Neural cell (in vitro differentiated cells): ENCODE data around the gene URI1. TPM values are rescaled to one million over a fixed set of nuclear protein-coding genes. Genes with fewer than 3 reads are reported as not detected.

ENCODE experiments used
- H2AFZ ChIP-seq: fragments of 200-600, 300-800 bp; sonication (generic), shearing (Covaris generic); 2 replicates; pipeline ENCODE4 v1.6.0; 2014; ENCODE audit warnings: low read depth, mild to moderate bottlenecking, antibody characterized with exemption, low read length, moderate library complexity
- H3F3A ChIP-seq: fragments of 200-600 bp; shearing (Covaris generic); 2 replicates; pipeline ENCODE4 v1.6.1; 2016; ENCODE audit warnings: mild to moderate bottlenecking, moderate library complexity, mixed read lengths, antibody characterized with exemption, low read length; ENCODE audit not compliant: insufficient read depth, poor library complexity, severe bottlenecking
- H3K27ac ChIP-seq: fragments of 200-600, 300-800 bp; sonication (generic), shearing (Covaris generic); 2 replicates; pipeline ENCODE4 v1.5.1; 2014; ENCODE audit warnings: mild to moderate bottlenecking, low read length, moderate library complexity
- H3K27me3 ChIP-seq: fragments of 300-800, 200-600 bp; sonication (generic), shearing (Covaris generic); 2 replicates; pipeline ENCODE4 v1.6.0; 2014; ENCODE audit warnings: mild to moderate bottlenecking, low read depth, low read length, moderate library complexity; ENCODE audit not compliant: insufficient read depth
- H3K36me3 ChIP-seq: fragments of 300-800, 200-600 bp; sonication (generic), shearing (Covaris generic); 2 replicates; pipeline ENCODE4 v1.5.1; 2014; ENCODE audit warnings: mild to moderate bottlenecking, antibody characterized with exemption, low read length, moderate library complexity; ENCODE audit not compliant: insufficient read depth
- H3K4me2 ChIP-seq: fragments of 300-800, 200-600 bp; sonication (generic), shearing (Covaris generic); 2 replicates; pipeline ENCODE4 v1.6.0; 2014; ENCODE audit warnings: mild to moderate bottlenecking, low read length
- H3K4me3 ChIP-seq: fragments of 300-800, 200-600 bp; sonication (generic), shearing (Covaris generic); 2 replicates; pipeline ENCODE4 v1.5.1; 2014; ENCODE audit warnings: mild to moderate bottlenecking, low read length, moderate library complexity
- H3K79me2 ChIP-seq: fragments of 200-600 bp; shearing (Covaris generic); replicated peaks from 2 replicates; pipeline ENCODE4 v1.6.0; 2014; ENCODE audit warnings: mild to moderate bottlenecking, low read length, moderate library complexity; ENCODE audit not compliant: insufficient read depth
- H3K9ac ChIP-seq: fragments of 300-800, 200-600 bp; sonication (generic), shearing (Covaris generic); 2 replicates; pipeline ENCODE4 v1.6.1; 2016; ENCODE audit warnings: mild to moderate bottlenecking, low read length, mixed read lengths
- H3K9me2 ChIP-seq: fragments of 200-600 bp; shearing (Covaris generic); 2 replicates; pipeline ENCODE4 v1.6.1; 2016; ENCODE audit warnings: mild to moderate bottlenecking, low read length, mixed read lengths; ENCODE audit not compliant: insufficient read depth
- H3K9me3 ChIP-seq: fragments of 200-600, 300-800 bp; sonication (generic), shearing (Covaris generic); 2 replicates; pipeline ENCODE4 v1.6.1; 2016; ENCODE audit warnings: mild to moderate bottlenecking, mixed run types, low read length, moderate library complexity, mixed read lengths
- H4K20me1 ChIP-seq: fragments of 200-600 bp; shearing (Covaris generic); 2 replicates; pipeline ENCODE4 v1.6.1; 2016; ENCODE audit warnings: mild to moderate bottlenecking, mixed run types; ENCODE audit not compliant: insufficient read depth
- CTCF ChIP-seq: fragments of 450-650 bp; IDR thresholded peaks from 2 replicates; pipeline ENCODE4 v1.5.1; 2014; ENCODE audit warnings: antibody characterized with exemption, mild to moderate bottlenecking, moderate library complexity; ENCODE audit not compliant: poor library complexity, severe bottlenecking
- EP300 ChIP-seq: fragments of 450-650 bp; conservative IDR thresholded peaks from 2 replicates; pipeline ENCODE4 v1.6.1; 2014; ENCODE audit warnings: antibody characterized with exemption, mild to moderate bottlenecking, moderate library complexity; ENCODE audit not compliant: poor library complexity, severe bottlenecking
- EZH2 ChIP-seq: fragments of 200-600, 300-800 bp; shearing (Covaris generic), sonication (generic); IDR thresholded peaks from 2 replicates; pipeline ENCODE4 v1.6.1; 2014; ENCODE audit warnings: antibody characterized with exemption, low read length, borderline replicate concordance, mild to moderate bottlenecking; ENCODE audit not compliant: insufficient read depth, poor library complexity, severe bottlenecking
- MXI1 ChIP-seq: fragments of 450-650 bp; conservative IDR thresholded peaks from 2 replicates; pipeline ENCODE4 v1.6.1; 2014; ENCODE audit warnings: antibody characterized with exemption, mild to moderate bottlenecking; ENCODE audit not compliant: poor library complexity, severe bottlenecking
- POLR2AphosphoS5 ChIP-seq: IDR thresholded peaks from 2 replicates; pipeline ENCODE4 v1.6.1; 2012
- RAD21 ChIP-seq: fragments of 450-650 bp; conservative IDR thresholded peaks from 2 replicates; pipeline ENCODE4 v1.6.1; 2014; ENCODE audit warnings: antibody characterized with exemption, mild to moderate bottlenecking, moderate library complexity
- REST ChIP-seq: IDR thresholded peaks from 2 replicates; pipeline ENCODE4 v1.6.1; 2012; ENCODE audit warnings: borderline replicate concordance
- SMC3 ChIP-seq: fragments of 450-650 bp; conservative IDR thresholded peaks from 2 replicates; pipeline ENCODE4 v1.6.1; 2014; ENCODE audit warnings: antibody characterized with exemption, mild to moderate bottlenecking, moderate library complexity; ENCODE audit not compliant: poor library complexity
- TAF1 ChIP-seq: IDR thresholded peaks from 2 replicates; pipeline ENCODE4 v1.6.1; 2012; ENCODE audit warnings: low read depth
- polyA plus RNA-seq: library from polyadenylated mRNA; depleted of rRNA; stranded (reverse); fragments of >200 nt; gene quantifications from 2 replicates; pipeline ENCODE4 v1.2.3, GENCODE V29; 2014

The URI1 gene
- polyA plus RNA-seq, 1 donor from 2014 or later, result 55.4 TPM

GRCh38 chr19:30001301-30001700, 59.3 kb downstream of the URI1 start:
- H3K36me3 ChIP-seq, result no peaks in the 10 kb centered on the region
- no peaks in the 10 kb centered on the region for H3K9me2 ChIP-seq
- H3K27ac ChIP-seq, result no peak overlapping the region
- peaks cover 19% of the 10 kb centered on the region for H3K79me2 ChIP-seq
- no peak overlapping the region for H3K9ac ChIP-seq
- no peaks in the 10 kb centered on the region for H4K20me1 ChIP-seq
- H2AFZ ChIP-seq, result no peak overlapping the region
- H3K4me2 ChIP-seq, result no peak overlapping the region
- no peaks in the 10 kb centered on the region for H3K9me3 ChIP-seq
- no peaks in the 10 kb centered on the region for H3K27me3 ChIP-seq
- no peak overlapping the region for H3K4me3 ChIP-seq
- TF ChIP-seq POLR2AphosphoS5 (no peak), RAD21 (no peak), MXI1 (no peak), TAF1 (no peak), SMC3 (no peak), CTCF (no peak), REST (no peak), EP300 (no peak), EZH2 (no peak)
- H3F3A ChIP-seq, result no peaks in the 10 kb centered on the region

GRCh38 chr19:30001791-30002190, 59.8 kb downstream of the URI1 start:
- Histone ChIP-seq H3K4me3 (no peak overlapping the region), H3K36me3 (no peaks in the 10 kb centered on the region), H3K9ac (no peak overlapping the region), H3K4me2 (no peak overlapping the region), H3F3A (no peaks in the 10 kb centered on the region), H3K27me3 (no peaks in the 10 kb centered on the region), H3K27ac (no peak overlapping the region), H3K79me2 (peaks cover 19% of the 10 kb centered on the region), H3K9me2 (no peaks in the 10 kb centered on the region), H4K20me1 (no peaks in the 10 kb centered on the region), H3K9me3 (no peaks in the 10 kb centered on the region), H2AFZ (no peak overlapping the region)
- TF ChIP-seq TAF1, result no peak

GRCh38 chr19:30003866-30004265, 61.8 kb downstream of the URI1 start:
- peak overlapping the region; percentile 43 for H3K4me2 ChIP-seq
- no peaks in the 10 kb centered on the region for H4K20me1 ChIP-seq
- peaks cover 18% of the 10 kb centered on the region for H3K79me2 ChIP-seq

More at GRCh38 chr19:30003866-30004265, 61.8 kb downstream of the URI1 start:
- no peaks in the 10 kb centered on the region for H3K9me3 ChIP-seq
- H3F3A ChIP-seq, result no peaks in the 10 kb centered on the region
- TF ChIP-seq EP300 (no peak), POLR2AphosphoS5 (no peak), RAD21 (no peak), CTCF (no peak), MXI1 (no peak), REST (no peak), SMC3 (no peak), TAF1 (no peak), EZH2 (no peak)
- peak overlapping the region; percentile 13 for H3K27ac ChIP-seq
- H3K4me3 ChIP-seq, result peak overlapping the region; percentile 57
- no peak overlapping the region for H3K9ac ChIP-seq
- no peaks in the 10 kb centered on the region for H3K27me3 ChIP-seq
- no peak overlapping the region for H2AFZ ChIP-seq
- H3K36me3 ChIP-seq, result peaks cover 1% of the 10 kb centered on the region
- no peaks in the 10 kb centered on the region for H3K9me2 ChIP-seq
